NCI-H82 treated with DMSO at 0.1 percent for 48 hours (cell line): ENCODE data around the gene MANSC4.

Source experiments
- DNase-seq: peaks from one replicate; lab custom pipeline; 2025; ENCODE audit not compliant: unreplicated experiment; lab: John Stamatoyannopoulos, UW

Gene MANSC4

DNA sequence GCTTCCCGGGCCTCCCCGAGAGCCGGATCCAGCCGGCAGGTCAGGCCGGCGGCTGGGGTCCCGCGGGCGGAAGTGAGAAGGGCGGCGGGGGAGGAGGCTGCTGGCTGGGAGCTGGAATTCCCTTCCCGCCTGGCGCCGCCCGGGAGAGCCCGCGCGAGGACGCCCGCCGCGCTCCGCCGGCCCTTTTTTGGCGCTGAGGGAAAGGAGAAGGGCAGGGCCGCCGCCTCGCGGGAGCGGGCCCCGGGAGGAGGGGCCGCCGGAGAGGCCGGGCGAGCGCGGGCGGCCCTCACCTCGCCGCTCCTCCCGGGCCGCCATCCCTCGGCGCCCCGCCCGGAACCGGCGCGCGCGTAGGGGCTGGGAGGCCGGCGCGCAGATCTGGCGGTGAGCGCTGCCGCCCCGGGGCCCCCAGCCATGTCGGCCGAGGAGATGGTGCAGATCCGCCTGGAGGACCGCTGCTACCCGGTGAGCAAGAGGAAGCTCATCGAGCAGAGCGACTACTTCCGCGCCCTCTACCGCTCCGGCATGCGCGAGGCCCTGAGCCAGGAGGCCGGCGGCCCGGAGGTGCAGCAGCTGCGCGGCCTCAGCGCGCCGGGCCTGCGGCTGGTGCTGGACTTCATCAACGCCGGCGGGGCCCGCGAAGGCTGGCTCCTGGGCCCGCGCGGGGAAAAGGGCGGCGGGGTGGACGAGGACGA, at the start of gene MANSC4, which contains the start of gene KLHL42:
Gene MANSC4 (minus strand): TSS at position 317 of the 692 bp plus-strand sequence. CDS start 8,960 bp downstream, outside the sequence.
Gene KLHL42 (plus strand): TSS at position 314 of the 692 bp plus-strand sequence. CDS start 98 bp downstream, at position 412.
- peak; percentile 17 for DNase-seq

DNA sequence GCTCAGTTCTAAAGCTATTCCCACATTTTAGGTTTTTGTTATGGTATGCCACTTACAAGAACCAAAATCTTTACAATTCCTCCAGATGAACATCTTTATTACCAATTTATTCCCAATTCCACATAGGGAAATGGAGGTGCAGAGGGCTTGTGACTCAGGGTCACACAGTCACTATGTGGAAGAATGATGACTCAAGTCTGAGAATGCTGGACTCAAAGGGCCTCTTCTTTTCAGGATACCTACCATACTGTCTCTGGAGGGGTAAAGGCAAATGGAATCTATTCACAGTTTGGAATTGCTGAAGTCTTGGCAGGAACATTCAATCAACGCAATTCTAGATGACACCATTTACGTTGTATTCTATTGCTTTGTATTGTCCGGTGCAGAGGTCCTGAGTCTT, 48.2 kb upstream of the MANSC4 start:
- no peak for DNase-seq

DNA sequence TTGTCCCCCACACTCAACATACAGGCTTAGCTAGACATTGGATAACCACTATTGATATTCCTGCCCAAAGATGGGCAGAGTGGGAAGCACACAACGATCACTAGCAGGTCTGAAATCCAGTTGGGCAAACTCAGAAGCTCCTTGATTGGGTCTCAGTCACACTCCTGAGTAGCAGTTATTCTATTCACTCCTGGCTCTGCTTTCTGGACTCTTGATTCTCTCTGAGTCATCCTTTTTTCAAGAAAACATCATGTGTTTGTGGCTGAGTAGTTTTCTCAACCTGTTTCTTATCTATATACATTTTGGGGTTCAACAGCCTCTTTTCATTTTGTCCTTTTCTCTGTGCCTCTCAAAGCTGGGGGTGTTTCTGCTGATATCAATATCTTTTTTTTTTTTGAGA, 46.0 kb upstream of the MANSC4 start:
- DNase-seq, result no peak

DNA sequence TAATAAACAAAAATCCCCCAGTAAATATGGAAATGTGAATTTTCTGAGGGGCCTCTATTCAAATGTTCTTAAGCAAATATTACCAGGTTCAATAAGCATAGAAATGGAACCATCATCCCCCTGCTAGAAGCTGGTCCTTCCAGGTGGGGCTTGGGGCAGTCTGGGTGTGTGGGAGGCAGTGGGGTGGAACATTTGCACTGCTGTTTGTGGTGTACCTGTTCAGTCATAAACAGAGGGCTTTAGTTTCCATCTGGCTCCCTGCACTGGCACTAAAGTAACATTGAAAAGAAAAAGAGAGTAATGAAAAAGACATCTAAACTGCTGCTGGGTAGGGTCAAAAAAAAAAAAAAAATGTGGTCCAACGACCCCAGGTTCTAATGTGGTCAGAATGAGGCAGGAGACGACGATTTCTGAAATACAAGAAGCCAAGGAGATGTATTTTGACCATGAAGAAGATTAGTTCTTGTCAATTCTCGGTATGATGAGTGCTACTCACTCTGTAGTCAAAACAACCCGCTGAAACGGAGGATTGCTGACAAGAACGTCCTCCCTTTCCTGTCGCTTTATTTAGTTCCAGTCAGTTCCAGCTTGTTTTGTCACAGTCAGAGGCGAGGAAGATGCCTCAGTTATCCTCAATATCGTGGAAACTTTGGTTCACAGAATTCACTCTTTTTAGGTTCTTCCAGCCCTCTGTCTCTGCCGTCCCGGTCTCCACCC, 44.2 kb upstream of the MANSC4 start:
- no peak for DNase-seq

DNA sequence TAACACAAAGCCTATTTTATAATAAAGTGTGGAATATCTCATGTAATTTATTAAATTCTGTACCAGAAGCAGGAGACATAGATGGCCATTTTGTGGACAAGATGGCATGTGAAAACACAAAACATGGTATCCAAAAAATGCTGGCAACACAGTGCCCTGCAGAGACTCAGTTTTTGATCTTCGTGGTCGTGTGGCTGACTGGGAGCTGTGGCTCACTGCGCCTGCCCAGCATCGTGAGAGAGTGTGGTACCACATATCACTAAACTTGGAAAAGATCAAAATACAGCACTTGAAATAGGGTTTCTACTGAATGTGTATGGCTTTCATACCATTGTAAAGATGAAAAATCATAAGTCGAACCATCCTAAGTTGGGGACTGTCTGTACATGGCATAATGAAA, 43.0 kb upstream of the MANSC4 start:
- DNase-seq, result no peak

DNA sequence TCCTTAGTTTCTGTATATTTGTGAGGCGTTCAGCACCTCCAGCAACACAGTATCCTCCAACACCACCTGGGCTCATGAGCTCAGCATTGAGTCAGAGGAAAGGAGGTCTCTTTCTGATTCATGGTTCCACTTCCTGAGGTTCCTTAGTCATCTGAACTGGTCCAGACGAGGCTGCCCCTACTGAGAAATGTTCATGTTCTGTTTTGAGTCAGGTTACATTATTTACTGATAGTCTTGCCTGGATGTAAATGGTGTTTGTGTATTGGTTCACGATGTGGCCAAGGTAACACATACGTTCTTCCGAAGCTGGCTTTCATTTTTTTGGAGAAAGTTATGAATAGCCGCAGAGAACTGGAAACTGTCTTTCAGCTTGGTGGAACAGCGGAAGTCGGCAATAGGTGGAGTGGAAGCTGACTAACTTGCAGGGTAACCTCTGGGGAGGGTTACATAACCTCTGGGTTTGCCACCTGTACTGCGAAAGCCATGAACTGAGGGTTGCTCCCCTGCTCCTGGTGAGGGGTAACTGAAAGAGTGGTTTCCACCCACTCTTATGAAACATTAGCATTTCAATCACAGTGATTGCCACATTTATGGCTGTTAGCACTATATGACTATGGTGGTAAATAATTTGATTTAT, 42.2 kb upstream of the MANSC4 start:
- DNase-seq, result no peak

DNA sequence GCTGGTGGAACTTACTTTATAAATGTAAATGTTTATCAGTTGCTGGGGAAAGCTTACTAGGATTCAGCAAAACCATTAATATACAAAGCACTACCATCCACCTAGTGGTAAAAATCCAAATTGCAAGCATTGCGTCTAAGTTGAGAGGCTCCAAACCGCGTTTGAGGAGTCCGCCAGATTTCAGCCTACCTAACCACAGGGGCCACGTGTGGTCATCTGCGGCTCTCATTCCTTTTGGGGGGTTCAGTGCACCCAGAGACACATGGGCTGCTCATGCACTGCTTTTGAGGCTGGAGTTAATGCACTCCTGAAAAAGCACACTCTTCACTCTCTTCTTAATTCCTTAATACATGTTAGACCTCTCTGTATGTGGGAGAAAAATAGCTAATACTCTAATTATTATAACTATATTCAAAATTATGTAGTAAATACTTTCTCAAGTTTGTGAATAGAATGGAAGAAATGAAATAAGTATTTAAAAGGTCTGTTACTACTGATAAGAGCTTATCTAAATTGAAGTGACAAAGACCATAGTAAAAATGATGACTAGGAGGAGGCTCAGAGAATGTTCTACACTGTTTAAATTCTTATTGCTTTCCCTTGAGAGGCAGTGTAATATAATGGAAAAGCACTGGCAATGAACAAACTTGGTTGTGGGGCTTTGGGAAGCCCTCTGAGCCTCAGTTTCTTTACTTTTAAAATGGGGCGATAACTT, 41.4 kb upstream of the MANSC4 start:
- peak; percentile 19 for DNase-seq

DNA sequence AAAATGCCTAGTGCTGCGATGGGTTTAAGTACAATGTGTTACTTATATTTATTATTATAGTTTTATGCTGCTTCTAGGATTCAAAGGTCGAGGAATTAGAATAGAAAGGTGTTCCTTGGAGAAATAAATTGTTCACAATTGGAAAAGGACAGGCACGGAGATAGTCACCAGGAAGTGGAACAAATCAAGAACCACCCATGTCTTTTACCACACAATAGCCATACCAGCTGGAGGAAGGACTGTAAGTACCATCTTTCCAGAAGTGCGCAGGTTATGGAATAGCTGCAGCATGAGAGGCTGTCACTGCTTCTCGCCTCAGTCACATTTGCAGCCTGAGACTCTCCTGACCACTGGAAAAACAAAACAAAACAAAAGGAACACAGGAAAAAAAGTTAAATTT, 40.5 kb upstream of the MANSC4 start:
- DNase-seq, result no peak

DNA sequence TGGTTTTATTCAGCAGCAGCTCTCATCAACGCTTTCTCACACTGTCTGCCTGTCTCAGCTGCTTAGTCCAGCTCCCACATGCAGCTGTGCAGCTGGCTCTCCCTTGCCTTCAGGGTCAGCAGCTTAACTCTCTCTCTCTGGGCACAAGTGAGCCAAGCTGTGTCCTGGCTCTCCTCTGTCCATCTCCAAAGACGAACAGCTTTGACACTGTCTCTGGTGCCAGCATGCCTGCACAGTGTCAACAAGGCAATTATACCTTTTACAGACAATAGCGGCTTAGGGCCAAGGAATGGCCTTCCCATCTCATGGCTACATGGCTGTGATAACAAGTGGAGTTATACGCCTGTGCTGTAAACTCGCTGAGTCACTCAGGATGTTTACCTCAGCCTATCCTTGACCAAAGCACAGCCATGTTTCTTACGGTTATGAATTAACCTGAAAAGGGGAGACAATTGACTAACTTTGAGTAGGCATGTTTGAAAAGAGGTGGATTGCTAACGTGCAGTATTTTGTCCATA, 38.4 kb upstream of the MANSC4 start:
- no peak for DNase-seq

DNA sequence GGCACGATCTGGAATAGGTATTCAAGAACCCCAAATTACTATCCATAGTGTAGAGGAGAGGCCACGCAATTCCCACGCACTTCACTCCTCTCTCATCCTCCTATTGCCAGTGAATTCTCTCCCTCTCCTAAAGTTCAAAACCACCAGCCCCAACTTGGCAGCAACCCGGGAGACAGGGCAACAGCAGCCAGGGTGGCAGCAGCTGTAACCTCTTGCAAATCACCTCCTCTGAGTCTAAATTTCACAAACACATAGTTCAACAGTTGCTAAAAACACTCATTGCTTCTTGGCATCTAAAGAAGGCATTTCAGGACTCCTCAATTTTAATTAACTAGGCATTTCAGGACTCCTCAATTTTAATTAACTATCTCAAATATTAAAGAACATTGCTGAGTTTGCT, 37.7 kb upstream of the MANSC4 start:
- DNase-seq, result no peak

DNA sequence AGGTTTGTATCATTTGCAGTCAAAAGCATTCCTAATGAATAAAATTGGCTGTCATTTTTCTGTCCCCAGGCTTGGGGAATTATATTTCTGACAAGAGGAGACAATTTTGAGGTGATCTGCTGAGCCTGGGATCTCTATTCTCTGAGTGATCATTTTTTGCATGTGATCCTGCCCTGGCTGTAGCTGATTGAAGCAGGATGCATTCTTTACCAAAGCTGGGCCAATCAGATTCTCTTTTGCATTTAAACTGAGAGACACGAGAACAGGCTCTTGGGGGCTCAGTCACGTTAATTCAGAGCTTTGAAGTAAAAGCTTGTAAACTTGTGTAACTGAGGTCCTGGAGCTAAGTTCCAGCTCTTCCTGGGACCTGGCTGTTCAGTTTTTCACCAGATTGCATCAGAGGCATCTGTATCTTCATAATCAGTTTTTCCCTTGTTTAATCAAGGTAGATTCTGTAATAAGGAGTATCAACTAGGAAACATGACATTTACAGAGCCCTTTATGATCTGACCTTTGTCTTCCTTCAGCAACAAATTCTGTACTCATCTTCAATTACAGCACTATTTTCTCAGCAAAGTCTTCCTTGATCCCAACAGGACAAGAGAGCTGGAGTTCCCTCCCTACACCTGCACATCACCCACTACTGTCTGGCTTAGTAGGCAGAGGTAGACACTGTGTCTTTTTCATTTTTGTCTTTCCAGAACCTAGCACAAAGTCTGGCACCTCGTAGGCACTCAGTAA, 35.0 kb upstream of the MANSC4 start:
- no peak for DNase-seq

DNA sequence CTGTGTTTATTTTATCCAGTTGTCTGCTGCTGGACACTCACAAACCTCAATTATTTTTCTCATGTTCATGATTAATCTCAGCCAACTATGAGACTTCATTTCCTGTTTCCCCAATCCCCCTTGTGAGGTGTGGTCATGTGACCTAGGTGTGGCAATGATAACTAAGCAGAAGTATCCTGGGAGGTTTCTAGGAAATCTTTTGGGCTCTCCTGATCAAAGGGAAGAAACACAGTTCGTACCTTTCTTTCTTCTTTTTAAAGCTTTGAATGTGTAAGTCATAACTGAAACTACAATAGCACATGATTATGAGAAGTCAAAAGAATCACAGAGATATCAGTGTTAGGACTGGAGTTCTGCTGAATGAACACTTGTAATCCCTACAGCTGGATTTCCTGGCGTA, 34.4 kb upstream of the MANSC4 start:
- DNase-seq, result no peak

DNA sequence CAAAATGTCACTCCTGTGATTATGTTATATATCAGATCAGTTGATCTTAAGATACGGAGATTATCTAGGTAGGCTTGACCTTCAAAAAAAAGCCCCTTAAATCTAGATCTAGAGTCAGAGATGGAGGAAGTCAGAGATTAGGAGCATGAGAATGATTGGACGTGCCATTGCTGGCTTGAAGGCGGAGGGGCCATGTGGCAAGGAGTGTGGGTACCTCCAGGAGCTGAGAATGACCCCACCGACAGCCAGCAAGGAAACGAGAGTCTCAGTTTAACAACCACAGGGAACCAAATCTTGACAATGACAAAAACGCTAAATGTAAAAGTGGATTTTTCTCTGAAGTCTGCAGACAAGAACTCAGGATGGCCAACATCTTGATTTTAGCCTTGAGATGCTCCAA, 32.5 kb upstream of the MANSC4 start:
- DNase-seq, result no peak

DNA sequence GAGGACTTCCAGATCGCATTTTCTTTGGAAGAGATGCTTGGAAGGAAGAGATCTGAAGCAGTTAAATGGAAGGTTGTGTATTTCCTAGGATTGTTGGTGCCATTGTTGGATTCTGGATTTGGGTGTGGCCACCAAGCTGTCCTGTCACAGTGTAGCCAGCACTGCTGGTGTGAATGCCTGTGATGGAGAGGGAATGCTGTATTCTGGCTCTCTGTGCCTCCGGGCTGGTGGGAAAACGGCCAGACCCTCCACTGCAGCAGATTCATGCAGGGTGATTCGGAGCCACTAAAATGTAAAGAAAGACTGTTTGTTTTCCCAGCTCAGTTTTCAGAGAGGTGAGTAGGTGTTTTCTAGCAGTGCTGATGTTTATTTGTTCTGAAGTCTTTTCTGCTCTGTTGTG, 30.7 kb upstream of the MANSC4 start:
- DNase-seq, result no peak

DNA sequence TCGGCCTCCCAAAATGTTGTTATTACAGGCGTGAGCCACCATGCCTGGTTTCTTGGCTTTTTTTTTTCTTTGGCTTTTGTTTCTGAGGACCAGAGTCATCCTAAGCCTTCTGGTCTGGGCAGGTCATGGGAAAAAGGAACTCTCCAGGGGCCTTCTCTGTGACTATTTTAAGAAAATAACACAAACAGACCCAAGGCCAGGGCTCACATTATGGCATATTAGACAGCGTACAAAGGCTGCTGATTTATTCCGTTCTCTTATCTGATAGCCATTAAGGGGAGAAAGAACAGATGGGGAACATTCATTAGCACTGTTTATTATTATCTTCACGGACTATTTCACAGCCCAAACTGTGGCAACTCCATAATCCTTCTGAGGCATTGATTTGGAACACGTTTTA, 28.8 kb upstream of the MANSC4 start:
- DNase-seq, result no peak

DNA sequence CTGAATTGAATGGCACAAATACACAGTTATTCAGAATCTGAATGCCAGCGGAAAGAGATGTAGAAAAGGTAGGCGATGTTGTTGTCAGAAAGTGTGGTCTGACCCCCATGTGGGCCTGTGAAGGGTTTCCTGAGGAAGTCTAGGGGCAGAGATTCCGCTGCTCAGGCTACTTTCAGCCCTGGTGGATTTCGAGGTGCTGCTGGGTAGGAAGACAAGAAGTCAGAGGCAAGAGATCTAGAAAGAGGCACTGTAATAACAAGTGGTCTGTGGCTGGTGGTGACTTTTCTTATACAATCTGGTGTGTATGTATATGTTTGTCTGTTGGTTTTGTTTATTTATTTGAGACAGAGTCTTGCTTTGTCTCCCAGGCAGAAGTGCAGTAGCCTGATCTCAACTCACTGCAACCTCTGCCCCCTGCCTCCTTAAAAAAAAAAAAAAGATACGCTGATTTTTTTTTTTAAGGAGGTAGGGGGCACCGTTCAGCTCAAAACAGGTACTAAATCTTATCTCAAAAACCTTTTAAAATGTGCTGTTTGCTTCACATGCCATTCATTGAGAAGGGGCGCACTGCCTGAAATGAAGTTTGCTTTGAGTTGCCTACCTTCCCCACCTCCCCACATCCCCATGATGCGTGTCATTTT, 27.1 kb upstream of the MANSC4 start:
- no peak for DNase-seq

DNA sequence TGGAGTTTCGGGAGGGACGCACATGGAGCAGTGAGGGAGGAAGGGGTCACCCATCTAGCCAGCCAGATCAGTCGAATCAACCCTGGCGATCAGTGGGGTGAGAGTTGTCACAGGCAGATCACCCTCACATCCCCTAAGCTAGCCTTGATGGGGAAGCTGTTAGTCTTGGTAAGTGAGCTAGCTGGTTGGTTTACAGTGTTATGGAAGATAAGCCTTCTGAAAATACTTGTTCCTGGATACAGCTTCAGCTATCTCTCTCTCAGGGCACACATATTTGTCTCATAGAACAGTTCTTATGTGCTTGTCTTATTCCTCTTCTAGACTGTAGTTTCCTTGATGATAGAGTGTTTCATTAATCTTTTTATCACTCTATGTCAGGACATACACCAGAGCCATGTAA, 26.2 kb upstream of the MANSC4 start:
- no peak for DNase-seq

DNA sequence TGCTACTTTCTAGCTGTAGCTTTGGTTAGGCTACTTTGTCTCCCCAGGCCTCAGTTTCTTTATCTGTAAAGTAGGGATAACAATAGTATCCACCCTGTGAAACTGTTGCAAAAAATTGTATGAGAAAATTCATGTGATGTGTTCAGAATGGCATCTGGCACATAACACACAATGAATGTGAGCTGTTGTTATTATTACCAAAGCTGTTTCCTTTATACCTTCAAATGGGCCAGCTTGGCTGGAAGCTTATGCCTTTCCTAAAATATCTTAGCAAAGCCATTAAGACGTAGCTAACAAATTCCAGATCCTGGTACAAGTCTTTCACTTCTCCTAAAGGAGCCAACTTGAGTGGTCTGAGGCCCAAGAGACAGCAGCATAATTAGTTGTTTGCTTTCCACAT, 25.2 kb upstream of the MANSC4 start:
- no peak for DNase-seq

DNA sequence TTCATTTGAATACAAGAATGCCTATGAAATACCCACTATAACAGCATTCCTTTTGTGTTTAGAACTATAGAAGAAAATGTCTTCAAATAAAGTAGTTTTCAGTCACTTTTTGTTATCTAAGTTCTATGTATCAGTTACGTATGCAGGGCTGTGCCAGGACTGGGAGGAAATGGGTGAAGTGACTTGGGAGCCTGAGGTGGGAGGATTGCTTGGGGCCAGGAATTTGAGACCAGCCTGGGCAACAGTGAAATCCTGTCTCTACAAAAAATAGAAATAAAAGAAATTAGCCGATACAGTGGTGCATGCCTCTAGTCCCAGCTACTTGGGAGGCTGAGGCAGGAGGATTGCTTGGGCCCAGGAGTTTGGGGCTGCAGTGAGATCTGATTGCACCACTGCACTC, 22.9 kb upstream of the MANSC4 start:
- DNase-seq, result no peak

DNA sequence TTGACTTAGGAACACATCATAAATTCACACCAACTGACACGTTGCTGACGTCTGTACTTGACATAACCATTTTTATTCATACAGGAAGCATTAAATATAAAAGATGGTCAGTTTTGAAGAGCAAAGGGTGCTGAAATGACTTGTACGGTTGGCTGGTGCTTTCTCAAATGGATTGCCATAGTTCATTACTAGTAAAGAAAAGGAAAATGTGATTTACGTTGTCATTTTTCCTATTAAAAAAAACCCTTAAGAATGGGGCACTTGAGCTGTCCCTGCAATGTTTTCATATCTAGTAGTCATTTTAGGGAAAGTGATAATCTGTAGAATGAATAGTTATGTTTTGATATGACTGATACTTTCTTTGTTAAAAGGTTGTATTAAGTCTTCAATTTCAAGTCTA, 22.5 kb upstream of the MANSC4 start:
- DNase-seq, result no peak
